Measurements from ENCODE around the gene NUDC. TPM values are rescaled to one million over a fixed set of nuclear protein-coding genes. Genes with fewer than 3 reads are reported as not detected.

Gene NUDC
- total RNA-seq, 1 experiment from 2014 or later, result 118 TPM

DNA sequence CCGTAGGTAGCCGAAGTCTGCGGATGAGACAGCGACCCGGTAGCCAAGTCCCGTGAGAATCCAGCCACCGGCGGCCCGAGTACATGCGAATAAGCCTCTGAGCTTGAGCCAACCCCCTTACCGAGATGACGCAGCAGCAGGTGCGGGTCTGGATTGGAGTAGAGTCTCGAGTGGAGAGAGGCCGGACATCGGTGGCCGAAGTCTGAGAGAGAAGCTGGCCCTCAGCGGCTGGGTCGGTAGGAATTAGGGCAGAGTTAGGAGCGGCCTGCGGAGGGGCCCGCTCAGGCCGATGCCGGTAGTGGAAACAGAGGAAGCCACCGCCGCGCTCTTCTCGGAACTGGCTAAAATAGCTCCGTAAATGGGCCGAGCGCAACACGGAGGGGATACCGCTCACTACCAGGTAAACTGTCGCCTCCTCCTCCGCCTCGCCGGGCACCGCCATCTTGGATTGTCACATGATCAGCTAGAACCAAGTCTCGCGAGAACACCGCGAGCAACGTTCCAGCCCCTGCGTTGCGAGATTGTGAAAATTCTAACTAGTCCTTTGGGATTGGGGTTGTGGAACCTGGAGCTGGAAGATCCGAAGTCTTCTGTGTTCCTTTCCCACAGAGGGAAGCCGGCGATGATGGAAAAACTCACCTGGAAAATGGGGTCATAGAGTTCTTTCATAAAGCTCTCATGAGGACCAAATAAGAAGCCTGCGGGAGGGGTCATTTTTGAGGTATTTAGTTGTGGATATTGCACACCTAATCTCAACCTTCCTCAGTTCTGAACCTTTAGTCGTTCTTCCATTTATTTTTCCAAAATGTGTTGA is 21.3 kb upstream of the NUDC start, which contains the start of gene GPATCH3 (continued):
- no peak for TF ChIP-seq ATF6 (CRISPR knock-in tag; IDR thresholded peaks at IDR 0.05)
- no peak for TF ChIP-seq TP53 (CRISPR knock-in tag; IDR thresholded peaks at IDR 0.05)
- no peak for TF ChIP-seq NR3C1 (CRISPR knock-in tag; conservative IDR thresholded peaks at IDR 0.05; ENCODE audit: low read depth)
- TF ChIP-seq ETV6 (CRISPR knock-in tag; IDR thresholded peaks at IDR 0.05), result no peak
- TF ChIP-seq TEAD1 (CRISPR knock-in tag; IDR thresholded peaks at IDR 0.05), result peak; percentile 61; the same call in 1 of the 2 replicates
- TF ChIP-seq, protein P1, sequence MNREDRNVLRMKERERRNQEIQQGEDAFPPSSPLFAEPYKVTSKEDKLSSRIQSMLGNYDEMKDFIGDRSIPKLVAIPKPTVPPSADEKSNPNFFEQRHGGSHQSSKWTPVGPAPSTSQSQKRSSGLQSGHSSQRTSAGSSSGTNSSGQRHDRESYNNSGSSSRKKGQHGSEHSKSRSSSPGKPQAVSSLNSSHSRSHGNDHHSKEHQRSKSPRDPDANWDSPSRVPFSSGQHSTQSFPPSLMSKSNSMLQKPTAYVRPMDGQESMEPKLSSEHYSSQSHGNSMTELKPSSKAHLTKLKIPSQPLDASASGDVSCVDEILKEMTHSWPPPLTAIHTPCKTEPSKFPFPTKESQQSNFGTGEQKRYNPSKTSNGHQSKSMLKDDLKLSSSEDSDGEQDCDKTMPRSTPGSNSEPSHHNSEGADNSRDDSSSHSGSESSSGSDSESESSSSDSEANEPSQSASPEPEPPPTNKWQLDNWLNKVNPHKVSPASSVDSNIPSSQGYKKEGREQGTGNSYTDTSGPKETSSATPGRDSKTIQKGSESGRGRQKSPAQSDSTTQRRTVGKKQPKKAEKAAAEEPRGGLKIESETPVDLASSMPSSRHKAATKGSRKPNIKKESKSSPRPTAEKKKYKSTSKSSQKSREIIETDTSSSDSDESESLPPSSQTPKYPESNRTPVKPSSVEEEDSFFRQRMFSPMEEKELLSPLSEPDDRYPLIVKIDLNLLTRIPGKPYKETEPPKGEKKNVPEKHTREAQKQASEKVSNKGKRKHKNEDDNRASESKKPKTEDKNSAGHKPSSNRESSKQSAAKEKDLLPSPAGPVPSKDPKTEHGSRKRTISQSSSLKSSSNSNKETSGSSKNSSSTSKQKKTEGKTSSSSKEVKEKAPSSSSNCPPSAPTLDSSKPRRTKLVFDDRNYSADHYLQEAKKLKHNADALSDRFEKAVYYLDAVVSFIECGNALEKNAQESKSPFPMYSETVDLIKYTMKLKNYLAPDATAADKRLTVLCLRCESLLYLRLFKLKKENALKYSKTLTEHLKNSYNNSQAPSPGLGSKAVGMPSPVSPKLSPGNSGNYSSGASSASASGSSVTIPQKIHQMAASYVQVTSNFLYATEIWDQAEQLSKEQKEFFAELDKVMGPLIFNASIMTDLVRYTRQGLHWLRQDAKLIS (CRISPR knock-in tag; IDR thresholded peaks at IDR 0.05; ENCODE audit: borderline replicate concordance), result no peak
- no peak for TF ChIP-seq ELF4 (CRISPR knock-in tag; IDR thresholded peaks at IDR 0.05; ENCODE audit: low read depth)
- TF ChIP-seq, protein P2, sequence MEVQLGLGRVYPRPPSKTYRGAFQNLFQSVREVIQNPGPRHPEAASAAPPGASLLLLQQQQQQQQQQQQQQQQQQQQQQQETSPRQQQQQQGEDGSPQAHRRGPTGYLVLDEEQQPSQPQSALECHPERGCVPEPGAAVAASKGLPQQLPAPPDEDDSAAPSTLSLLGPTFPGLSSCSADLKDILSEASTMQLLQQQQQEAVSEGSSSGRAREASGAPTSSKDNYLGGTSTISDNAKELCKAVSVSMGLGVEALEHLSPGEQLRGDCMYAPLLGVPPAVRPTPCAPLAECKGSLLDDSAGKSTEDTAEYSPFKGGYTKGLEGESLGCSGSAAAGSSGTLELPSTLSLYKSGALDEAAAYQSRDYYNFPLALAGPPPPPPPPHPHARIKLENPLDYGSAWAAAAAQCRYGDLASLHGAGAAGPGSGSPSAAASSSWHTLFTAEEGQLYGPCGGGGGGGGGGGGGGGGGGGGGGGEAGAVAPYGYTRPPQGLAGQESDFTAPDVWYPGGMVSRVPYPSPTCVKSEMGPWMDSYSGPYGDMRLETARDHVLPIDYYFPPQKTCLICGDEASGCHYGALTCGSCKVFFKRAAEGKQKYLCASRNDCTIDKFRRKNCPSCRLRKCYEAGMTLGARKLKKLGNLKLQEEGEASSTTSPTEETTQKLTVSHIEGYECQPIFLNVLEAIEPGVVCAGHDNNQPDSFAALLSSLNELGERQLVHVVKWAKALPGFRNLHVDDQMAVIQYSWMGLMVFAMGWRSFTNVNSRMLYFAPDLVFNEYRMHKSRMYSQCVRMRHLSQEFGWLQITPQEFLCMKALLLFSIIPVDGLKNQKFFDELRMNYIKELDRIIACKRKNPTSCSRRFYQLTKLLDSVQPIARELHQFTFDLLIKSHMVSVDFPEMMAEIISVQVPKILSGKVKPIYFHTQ (CRISPR knock-in tag; IDR thresholded peaks at IDR 0.05), result no peak
- TF ChIP-seq ZNF281 (CRISPR knock-in tag; IDR thresholded peaks at IDR 0.05), result no peak
- TF ChIP-seq NR2C2 (CRISPR knock-in tag; IDR thresholded peaks at IDR 0.05), result no peak
- TF ChIP-seq ATF1 (CRISPR knock-in tag; IDR thresholded peaks at IDR 0.05), result no peak
- no peak for TF ChIP-seq CBFB (CRISPR knock-in tag; IDR thresholded peaks at IDR 0.05; ENCODE audit: low read depth)
- no peak for TF ChIP-seq PRDM15 (CRISPR knock-in tag; IDR thresholded peaks at IDR 0.05)
- TF ChIP-seq, protein P3, sequence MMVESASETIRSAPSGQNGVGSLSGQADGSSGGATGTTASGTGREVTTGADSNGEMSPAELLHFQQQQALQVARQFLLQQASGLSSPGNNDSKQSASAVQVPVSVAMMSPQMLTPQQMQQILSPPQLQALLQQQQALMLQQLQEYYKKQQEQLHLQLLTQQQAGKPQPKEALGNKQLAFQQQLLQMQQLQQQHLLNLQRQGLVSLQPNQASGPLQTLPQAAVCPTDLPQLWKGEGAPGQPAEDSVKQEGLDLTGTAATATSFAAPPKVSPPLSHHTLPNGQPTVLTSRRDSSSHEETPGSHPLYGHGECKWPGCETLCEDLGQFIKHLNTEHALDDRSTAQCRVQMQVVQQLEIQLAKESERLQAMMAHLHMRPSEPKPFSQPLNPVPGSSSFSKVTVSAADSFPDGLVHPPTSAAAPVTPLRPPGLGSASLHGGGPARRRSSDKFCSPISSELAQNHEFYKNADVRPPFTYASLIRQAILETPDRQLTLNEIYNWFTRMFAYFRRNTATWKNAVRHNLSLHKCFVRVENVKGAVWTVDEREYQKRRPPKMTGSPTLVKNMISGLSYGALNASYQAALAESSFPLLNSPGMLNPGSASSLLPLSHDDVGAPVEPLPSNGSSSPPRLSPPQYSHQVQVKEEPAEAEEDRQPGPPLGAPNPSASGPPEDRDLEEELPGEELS (CRISPR knock-in tag; IDR thresholded peaks at IDR 0.05), result no peak
- TF ChIP-seq EMX1 (CRISPR knock-in tag; IDR thresholded peaks at IDR 0.05), result no peak
- TF ChIP-seq, protein P4, sequence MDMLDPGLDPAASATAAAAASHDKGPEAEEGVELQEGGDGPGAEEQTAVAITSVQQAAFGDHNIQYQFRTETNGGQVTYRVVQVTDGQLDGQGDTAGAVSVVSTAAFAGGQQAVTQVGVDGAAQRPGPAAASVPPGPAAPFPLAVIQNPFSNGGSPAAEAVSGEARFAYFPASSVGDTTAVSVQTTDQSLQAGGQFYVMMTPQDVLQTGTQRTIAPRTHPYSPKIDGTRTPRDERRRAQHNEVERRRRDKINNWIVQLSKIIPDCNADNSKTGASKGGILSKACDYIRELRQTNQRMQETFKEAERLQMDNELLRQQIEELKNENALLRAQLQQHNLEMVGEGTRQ (CRISPR knock-in tag; IDR thresholded peaks at IDR 0.05), result peak; percentile 99
- TF ChIP-seq OVOL2 (CRISPR knock-in tag; IDR thresholded peaks at IDR 0.05; ENCODE audit: borderline replicate concordance), result no peak
- no peak for TF ChIP-seq MYBL2 (CRISPR knock-in tag; IDR thresholded peaks at IDR 0.05)
